C4-2B (cell line): ENCODE measurements around the gene ARFGAP1.

ENCODE experiments used
- ZFX ChIP-seq: fragments of 450-650 bp; IDR thresholded peaks from 2 replicates; pipeline ENCODE4 v1.6.1; 2017
- TF ChIP-seq, protein P1 (sequence below): fragments of 450-650 bp; conservative IDR thresholded peaks from 2 replicates; pipeline ENCODE4 v1.5.1; 2017; ENCODE audit warnings: mild to moderate bottlenecking

DNA sequence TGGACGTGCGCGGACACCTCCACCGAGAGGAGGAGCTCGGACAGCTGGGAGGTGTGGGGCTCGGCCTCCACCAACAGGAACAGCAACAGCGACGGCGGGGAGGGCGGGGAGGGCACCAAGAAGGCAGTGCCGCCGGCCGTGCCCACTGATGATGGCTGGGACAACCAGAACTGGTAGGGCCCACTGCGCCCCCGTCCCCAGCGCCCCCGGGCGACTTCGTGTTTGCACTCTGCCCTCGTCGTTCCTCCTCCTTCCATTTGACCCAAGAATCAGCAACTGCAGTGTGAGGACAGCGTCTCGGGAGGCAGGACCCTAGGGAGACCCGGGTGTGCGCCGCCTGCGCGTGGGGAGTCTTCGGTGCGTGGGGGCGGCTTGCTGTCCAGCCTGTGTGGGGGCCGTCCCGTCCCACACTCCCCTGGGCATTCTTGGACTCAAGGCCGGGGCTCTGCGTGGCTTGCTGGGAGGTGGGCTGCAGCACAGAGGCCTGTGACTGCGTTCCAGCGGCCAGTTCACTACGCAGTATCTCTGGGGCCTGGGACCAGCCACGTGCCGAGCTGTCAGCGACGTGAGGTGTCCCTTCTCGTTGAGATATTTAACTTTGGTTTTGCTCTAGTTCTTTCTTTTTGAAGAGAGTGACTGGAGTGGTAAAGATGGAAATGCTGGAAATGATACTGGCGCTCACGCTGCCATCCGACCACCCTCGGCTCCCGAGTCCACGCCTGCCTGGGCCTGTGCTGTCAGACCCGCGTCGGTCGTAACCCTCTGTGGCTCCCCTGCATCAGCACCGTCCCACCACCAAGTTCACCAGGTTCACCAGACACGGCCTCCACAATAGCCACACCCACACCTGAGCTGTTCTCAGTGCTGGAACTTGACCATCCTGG lies 15.3 kb downstream of the ARFGAP1 start:
- TF ChIP-seq, protein P1, sequence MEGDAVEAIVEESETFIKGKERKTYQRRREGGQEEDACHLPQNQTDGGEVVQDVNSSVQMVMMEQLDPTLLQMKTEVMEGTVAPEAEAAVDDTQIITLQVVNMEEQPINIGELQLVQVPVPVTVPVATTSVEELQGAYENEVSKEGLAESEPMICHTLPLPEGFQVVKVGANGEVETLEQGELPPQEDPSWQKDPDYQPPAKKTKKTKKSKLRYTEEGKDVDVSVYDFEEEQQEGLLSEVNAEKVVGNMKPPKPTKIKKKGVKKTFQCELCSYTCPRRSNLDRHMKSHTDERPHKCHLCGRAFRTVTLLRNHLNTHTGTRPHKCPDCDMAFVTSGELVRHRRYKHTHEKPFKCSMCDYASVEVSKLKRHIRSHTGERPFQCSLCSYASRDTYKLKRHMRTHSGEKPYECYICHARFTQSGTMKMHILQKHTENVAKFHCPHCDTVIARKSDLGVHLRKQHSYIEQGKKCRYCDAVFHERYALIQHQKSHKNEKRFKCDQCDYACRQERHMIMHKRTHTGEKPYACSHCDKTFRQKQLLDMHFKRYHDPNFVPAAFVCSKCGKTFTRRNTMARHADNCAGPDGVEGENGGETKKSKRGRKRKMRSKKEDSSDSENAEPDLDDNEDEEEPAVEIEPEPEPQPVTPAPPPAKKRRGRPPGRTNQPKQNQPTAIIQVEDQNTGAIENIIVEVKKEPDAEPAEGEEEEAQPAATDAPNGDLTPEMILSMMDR = no peak
- TF ChIP-seq ZFX = no peak
